GM12891 (cell line): Measurements from ENCODE around the gene RUBCN.
A peak's percentile ranks its signal among the peaks of the same experiment; 100 is the strongest.

Experiments used
- POLR2A ChIP-seq: IDR thresholded peaks from 2 replicates; pipeline ENCODE4 v1.6.1; 2011; ENCODE audit warnings: low read depth, low read length, control low read depth
- POLR2AphosphoS5 ChIP-seq: IDR thresholded peaks from 2 replicates; pipeline ENCODE4 v1.6.1; 2011; ENCODE audit warnings: low read depth, low read length, control low read depth
- POU2F2 ChIP-seq: IDR thresholded peaks from 2 replicates; pipeline ENCODE4 v1.6.1; 2011; ENCODE audit warnings: low read depth, mild to moderate bottlenecking, control low read depth, low read length, moderate library complexity
- SPI1 ChIP-seq: IDR thresholded peaks from 2 replicates; pipeline ENCODE4 v1.6.1; 2011; ENCODE audit warnings: low read depth, low read length, control low read depth
- TAF1 ChIP-seq: IDR thresholded peaks from 2 replicates; pipeline ENCODE4 v1.6.1; 2011; ENCODE audit warnings: low read depth, low read length, control low read depth

DNA sequence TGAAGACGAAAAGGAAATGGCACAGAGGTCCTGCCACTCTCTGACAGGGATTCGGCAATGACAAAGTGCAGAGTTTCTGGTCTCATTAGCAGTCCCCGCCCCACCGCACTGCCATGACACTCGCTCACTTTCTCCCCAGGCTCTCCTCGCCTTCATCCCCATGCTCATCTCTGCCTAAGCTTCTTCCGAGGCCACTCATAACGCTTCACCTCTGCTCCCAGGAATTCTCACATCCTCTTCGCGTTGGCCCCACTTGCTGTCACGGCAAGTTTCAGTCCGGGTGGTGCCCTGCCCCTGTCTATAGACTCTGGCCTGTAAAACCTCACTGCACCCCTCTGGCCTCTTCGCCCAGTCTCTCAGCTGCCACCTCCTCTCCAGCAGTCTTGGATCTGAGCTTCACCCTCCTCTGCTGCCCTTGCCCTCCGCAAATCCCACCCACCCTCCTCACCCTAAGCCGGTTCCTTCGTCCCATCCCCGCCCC is 654 bp downstream of the RUBCN start:
- TF ChIP-seq POLR2A (peak; percentile 72; the same call in 1 of the 2 replicates), TAF1 (peak; percentile 66; the same call in 1 of the 2 replicates), POLR2AphosphoS5 (peak; percentile 79), POU2F2 (peak; percentile 66; the same call in 1 of the 2 replicates), SPI1 (peak; percentile 78)
